ENCODE data around the gene RGL1. TPM values are rescaled to one million over a fixed set of nuclear protein-coding genes. Genes with fewer than 3 reads are reported as not detected.

RGL1 gene
- total RNA-seq, 4 donors from 2014 or later: 10.6 to 13.8 (median 11.3) TPM

- H3K4me3 ChIP-seq: no peak overlapping the region
- no peaks in the 10 kb centered on the region for H3K36me3 ChIP-seq
- H3K4me1 ChIP-seq: no peaks in the 10 kb centered on the region
- no peak for TF ChIP-seq CTCF (IDR thresholded peaks at IDR 0.05)
- no peak for TF ChIP-seq POLR2AphosphoS5 (IDR thresholded peaks at IDR 0.05)
- no peak for TF ChIP-seq POLR2A (IDR thresholded peaks at IDR 0.05)
- DNase-seq (ENCODE audit: low spot score in 2 of 2): no peak
- no peaks in the 10 kb centered on the region for H3K27me3 ChIP-seq
- H3K9me3 ChIP-seq: no peaks in the 10 kb centered on the region
- H3K27ac ChIP-seq: no peak overlapping the region
- 86% methylated on average over 5 of the region's 5 CpGs for WGBS
Measured at GRCh38 chr1:183941001-183941400, 136.1 kb downstream of the RGL1 start.

GRCh38 chr1:183942933-183943693 is 138.2 kb downstream of the RGL1 start:
- TF ChIP-seq CTCF (IDR thresholded peaks at IDR 0.05) (no peak), EP300 (IDR thresholded peaks at IDR 0.05) (no peak), POLR2A (IDR thresholded peaks at IDR 0.05) (no peak), POLR2AphosphoS5 (IDR thresholded peaks at IDR 0.05) (no peak)
- H3K9me3 ChIP-seq: no peaks in the 10 kb centered on the region

GRCh38 chr1:183945428-183946319 is 140.8 kb downstream of the RGL1 start:
- Histone ChIP-seq H3K27me3 (no peaks in the 10 kb centered on the region), H3K4me3 (no peak overlapping the region), H3K9me3 (no peaks in the 10 kb centered on the region), H3K27ac (no peak overlapping the region), H3K36me3 (no peaks in the 10 kb centered on the region), H3K4me1 (no peaks in the 10 kb centered on the region)
- WGBS: 79% methylated on average over 4 of the region's 4 CpGs
- DNase-seq (ENCODE audit: low spot score in 2 of 2): no peak
- TF ChIP-seq POLR2A (IDR thresholded peaks at IDR 0.05): no peak
- no peak for TF ChIP-seq CTCF (IDR thresholded peaks at IDR 0.05)
- no peak for TF ChIP-seq POLR2AphosphoS5 (IDR thresholded peaks at IDR 0.05)
- TF ChIP-seq EP300 (IDR thresholded peaks at IDR 0.05): no peak

More at GRCh38 chr1:183942933-183943693, 138.2 kb downstream of the RGL1 start:
- Histone ChIP-seq H3K27ac (no peak overlapping the region), H3K36me3 (no peaks in the 10 kb centered on the region), H3K27me3 (no peaks in the 10 kb centered on the region), H3K4me3 (no peak overlapping the region), H3K4me1 (no peaks in the 10 kb centered on the region)
- WGBS: 80% methylated on average over 5 of the region's 5 CpGs
- DNase-seq (ENCODE audit: low spot score in 2 of 2): no peak

GRCh38 chr1:183946320-183946613 is 141.3 kb downstream of the RGL1 start:
- DNase-seq (ENCODE audit: low spot score in 2 of 2): no peak
- TF ChIP-seq POLR2A (IDR thresholded peaks at IDR 0.05) (no peak), POLR2AphosphoS5 (IDR thresholded peaks at IDR 0.05) (no peak), CTCF (IDR thresholded peaks at IDR 0.05) (no peak), EP300 (IDR thresholded peaks at IDR 0.05) (no peak)
- H3K4me1 ChIP-seq: no peaks in the 10 kb centered on the region
- 73% methylated on average over 1 of the region's 1 CpG for WGBS
- no peaks in the 10 kb centered on the region for H3K9me3 ChIP-seq
- H3K27me3 ChIP-seq: no peaks in the 10 kb centered on the region
- no peaks in the 10 kb centered on the region for H3K36me3 ChIP-seq
- H3K4me3 ChIP-seq: no peak overlapping the region
- H3K27ac ChIP-seq: no peak overlapping the region

- H3K27me3 ChIP-seq: no peaks in the 10 kb centered on the region
- no peak overlapping the region for H3K27ac ChIP-seq
- H3K4me3 ChIP-seq: no peak overlapping the region
- 52% methylated on average over 1 of the region's 1 CpG for WGBS
- no peaks in the 10 kb centered on the region for H3K9me3 ChIP-seq
- H3K4me1 ChIP-seq: no peaks in the 10 kb centered on the region
- TF ChIP-seq CTCF (IDR thresholded peaks at IDR 0.05) (no peak), POLR2AphosphoS5 (IDR thresholded peaks at IDR 0.05) (no peak), POLR2A (IDR thresholded peaks at IDR 0.05) (no peak), EP300 (IDR thresholded peaks at IDR 0.05) (no peak)
- no peaks in the 10 kb centered on the region for H3K36me3 ChIP-seq
- no peak for DNase-seq (ENCODE audit: low spot score in 2 of 2)
Measured at GRCh38 chr1:183947988-183948387, 143.1 kb downstream of the RGL1 start.
